Islet precursor cell (in vitro differentiated cells): ENCODE measurements around the gene CPSF6.
A peak's percentile ranks its signal among the peaks of the same experiment; 100 is the strongest.
"Not testable (repeated sequence)": the region's sequence is repeated elsewhere in the genome, so short reads cannot be mapped to it uniquely, and the experiment has no call there.

Experiments
- DNase-seq: peaks from one replicate; pipeline ENCODE4 v3.0.0-alpha.2; 2018

Gene CPSF6

GRCh38 chr12:69239352-69239921 is at the start of gene CPSF6:
Gene CPSF6, plus strand, starts transcription at chr12:69239569. Its CDS starts 78 bp downstream, at chr12:69239647.
- DNase-seq, result peak; percentile 99

- no peak for DNase-seq
Measured at GRCh38 chr12:69196302-69197288, 42.8 kb upstream of the CPSF6 start.

- not testable (repeated sequence) for DNase-seq
Measured at GRCh38 chr12:69199976-69200375, 39.4 kb upstream of the CPSF6 start.

- no peak for DNase-seq
Measured at GRCh38 chr12:69204191-69204590, 35.2 kb upstream of the CPSF6 start.

GRCh38 chr12:69210661-69211060 is 28.7 kb upstream of the CPSF6 start:
- DNase-seq, result no peak

- DNase-seq, result no peak
Measured at GRCh38 chr12:69211160-69211559, 28.2 kb upstream of the CPSF6 start.

GRCh38 chr12:69214169-69214568 is 25.2 kb upstream of the CPSF6 start:
- DNase-seq, result no peak

GRCh38 chr12:69225251-69225910 is 14.0 kb upstream of the CPSF6 start:
- no peak for DNase-seq

- no peak for DNase-seq
Measured at GRCh38 chr12:69231479-69231878, 7.9 kb upstream of the CPSF6 start.

- no peak for DNase-seq
Measured at GRCh38 chr12:69238589-69239351, 599 bp upstream of the CPSF6 start.

- peak; percentile 79 for DNase-seq
Measured at GRCh38 chr12:69239922-69240630, 707 bp downstream of the CPSF6 start.

GRCh38 chr12:69240631-69240995 is 1.2 kb downstream of the CPSF6 start:
- no peak for DNase-seq

- no peak for DNase-seq
Measured at GRCh38 chr12:69241438-69242092, 2.2 kb downstream of the CPSF6 start.

GRCh38 chr12:69243099-69244084 is 4.0 kb downstream of the CPSF6 start:
- no peak for DNase-seq

- DNase-seq, result no peak
Measured at GRCh38 chr12:69247268-69248018, 8.1 kb downstream of the CPSF6 start.

- DNase-seq, result peak; percentile 64
Measured at GRCh38 chr12:69252033-69252432, 12.7 kb downstream of the CPSF6 start.

- DNase-seq, result no peak
Measured at GRCh38 chr12:69254046-69254445, 14.7 kb downstream of the CPSF6 start.

GRCh38 chr12:69254862-69255261 is 15.5 kb downstream of the CPSF6 start:
- no peak for DNase-seq

- DNase-seq, result no peak
Measured at GRCh38 chr12:69258655-69259054, 19.3 kb downstream of the CPSF6 start.
